ENCODE results near the gene GRHL1.

DNA sequence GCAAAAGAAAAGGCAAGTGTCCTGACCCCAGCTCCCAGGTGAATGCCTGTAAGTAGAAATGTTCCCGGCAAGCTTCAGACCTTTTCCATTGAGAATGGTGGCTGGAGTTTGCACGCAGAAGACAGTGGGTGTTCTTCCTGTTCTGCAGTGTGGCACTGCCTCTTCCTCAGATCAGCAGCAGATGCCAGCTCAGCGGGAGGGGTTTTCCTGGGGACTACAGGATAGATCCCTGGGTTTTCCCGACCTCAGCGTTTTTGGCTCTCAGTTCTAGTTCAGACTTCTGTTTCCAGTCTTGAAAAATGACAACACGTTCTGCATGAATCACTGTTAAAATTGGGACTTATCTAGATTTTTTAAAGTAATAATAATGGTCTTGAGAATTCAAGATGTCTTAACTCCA lies 39.2 kb downstream of the GRHL1 start:
- TF ChIP-seq, protein P1, sequence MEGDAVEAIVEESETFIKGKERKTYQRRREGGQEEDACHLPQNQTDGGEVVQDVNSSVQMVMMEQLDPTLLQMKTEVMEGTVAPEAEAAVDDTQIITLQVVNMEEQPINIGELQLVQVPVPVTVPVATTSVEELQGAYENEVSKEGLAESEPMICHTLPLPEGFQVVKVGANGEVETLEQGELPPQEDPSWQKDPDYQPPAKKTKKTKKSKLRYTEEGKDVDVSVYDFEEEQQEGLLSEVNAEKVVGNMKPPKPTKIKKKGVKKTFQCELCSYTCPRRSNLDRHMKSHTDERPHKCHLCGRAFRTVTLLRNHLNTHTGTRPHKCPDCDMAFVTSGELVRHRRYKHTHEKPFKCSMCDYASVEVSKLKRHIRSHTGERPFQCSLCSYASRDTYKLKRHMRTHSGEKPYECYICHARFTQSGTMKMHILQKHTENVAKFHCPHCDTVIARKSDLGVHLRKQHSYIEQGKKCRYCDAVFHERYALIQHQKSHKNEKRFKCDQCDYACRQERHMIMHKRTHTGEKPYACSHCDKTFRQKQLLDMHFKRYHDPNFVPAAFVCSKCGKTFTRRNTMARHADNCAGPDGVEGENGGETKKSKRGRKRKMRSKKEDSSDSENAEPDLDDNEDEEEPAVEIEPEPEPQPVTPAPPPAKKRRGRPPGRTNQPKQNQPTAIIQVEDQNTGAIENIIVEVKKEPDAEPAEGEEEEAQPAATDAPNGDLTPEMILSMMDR (IDR thresholded peaks at IDR 0.05), result no peak
- TF ChIP-seq, protein P2, sequence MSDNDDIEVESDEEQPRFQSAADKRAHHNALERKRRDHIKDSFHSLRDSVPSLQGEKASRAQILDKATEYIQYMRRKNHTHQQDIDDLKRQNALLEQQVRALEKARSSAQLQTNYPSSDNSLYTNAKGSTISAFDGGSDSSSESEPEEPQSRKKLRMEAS (IDR thresholded peaks at IDR 0.05; ENCODE audit: low read depth), result no peak
- TF ChIP-seq RAD21 (IDR thresholded peaks at IDR 0.05; ENCODE audit: low read length) (no peak), FOXM1 (IDR thresholded peaks at IDR 0.05; ENCODE audit: low read depth) (no peak), YY1 (IDR thresholded peaks at IDR 0.05; ENCODE audit: low read depth) (no peak), TAF1 (IDR thresholded peaks at IDR 0.05; ENCODE audit: borderline replicate concordance, low read depth, low read length) (no peak), TCF12 (IDR thresholded peaks at IDR 0.05) (no peak), SIN3A (IDR thresholded peaks at IDR 0.05; ENCODE audit: borderline replicate concordance, low read depth, low read length) (no peak), EP300 (IDR thresholded peaks at IDR 0.05; ENCODE audit: borderline replicate concordance in 1 of 2, low read depth in 1 of 2, low read length in 1 of 2) (no peak)
- TF ChIP-seq, protein P3, sequence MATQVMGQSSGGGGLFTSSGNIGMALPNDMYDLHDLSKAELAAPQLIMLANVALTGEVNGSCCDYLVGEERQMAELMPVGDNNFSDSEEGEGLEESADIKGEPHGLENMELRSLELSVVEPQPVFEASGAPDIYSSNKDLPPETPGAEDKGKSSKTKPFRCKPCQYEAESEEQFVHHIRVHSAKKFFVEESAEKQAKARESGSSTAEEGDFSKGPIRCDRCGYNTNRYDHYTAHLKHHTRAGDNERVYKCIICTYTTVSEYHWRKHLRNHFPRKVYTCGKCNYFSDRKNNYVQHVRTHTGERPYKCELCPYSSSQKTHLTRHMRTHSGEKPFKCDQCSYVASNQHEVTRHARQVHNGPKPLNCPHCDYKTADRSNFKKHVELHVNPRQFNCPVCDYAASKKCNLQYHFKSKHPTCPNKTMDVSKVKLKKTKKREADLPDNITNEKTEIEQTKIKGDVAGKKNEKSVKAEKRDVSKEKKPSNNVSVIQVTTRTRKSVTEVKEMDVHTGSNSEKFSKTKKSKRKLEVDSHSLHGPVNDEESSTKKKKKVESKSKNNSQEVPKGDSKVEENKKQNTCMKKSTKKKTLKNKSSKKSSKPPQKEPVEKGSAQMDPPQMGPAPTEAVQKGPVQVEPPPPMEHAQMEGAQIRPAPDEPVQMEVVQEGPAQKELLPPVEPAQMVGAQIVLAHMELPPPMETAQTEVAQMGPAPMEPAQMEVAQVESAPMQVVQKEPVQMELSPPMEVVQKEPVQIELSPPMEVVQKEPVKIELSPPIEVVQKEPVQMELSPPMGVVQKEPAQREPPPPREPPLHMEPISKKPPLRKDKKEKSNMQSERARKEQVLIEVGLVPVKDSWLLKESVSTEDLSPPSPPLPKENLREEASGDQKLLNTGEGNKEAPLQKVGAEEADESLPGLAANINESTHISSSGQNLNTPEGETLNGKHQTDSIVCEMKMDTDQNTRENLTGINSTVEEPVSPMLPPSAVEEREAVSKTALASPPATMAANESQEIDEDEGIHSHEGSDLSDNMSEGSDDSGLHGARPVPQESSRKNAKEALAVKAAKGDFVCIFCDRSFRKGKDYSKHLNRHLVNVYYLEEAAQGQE (IDR thresholded peaks at IDR 0.05; ENCODE audit: low read depth, low read length), result no peak

Measured in SK-N-SH (cell line).